K562 (cell line): Measurements from ENCODE around the gene CCDC136. TPM values are rescaled to one million over a fixed set of nuclear protein-coding genes. Genes with fewer than 3 reads are reported as not detected.

Source experiments
- DMBX1 ChIP-seq: fragments of 250-450 bp; sonication (Bioruptor Pico); IDR thresholded peaks from 2 replicates; pipeline ENCODE4 v1.8.0; 2022; ENCODE audit warnings: inconsistent platforms, mild to moderate bottlenecking, moderate library complexity, borderline replicate concordance
- ELF2 ChIP-seq: fragments of 250-450 bp; sonication (Bioruptor Pico); IDR thresholded peaks from 2 replicates; pipeline ENCODE4 v1.5.0; 2021; ENCODE audit warnings: mild to moderate bottlenecking
- HDAC8 ChIP-seq: fragments of 450-650 bp; IDR thresholded peaks from 2 replicates; pipeline ENCODE4 v1.6.1; 2016; ENCODE audit warnings: mild to moderate bottlenecking, missing genetic modification characterization, moderate library complexity, missing compliant biosample characterization
- LARP7 ChIP-seq: fragments of 450-650 bp; IDR thresholded peaks from 2 replicates; pipeline ENCODE4 v1.6.1; 2016
- LCOR ChIP-seq: sonication (generic); formaldehyde crosslinking; IDR thresholded peaks from 2 replicates; pipeline ENCODE4 v1.8.0; 2022; ENCODE audit warnings: mild to moderate bottlenecking, missing genetic modification reagents
- MYNN ChIP-seq, 2 experiments: sonication (generic); formaldehyde crosslinking in 1 of 2; IDR thresholded peaks; 2 replicates each; pipeline versions ENCODE4 v1.5.0 to v1.6.1; 2016 to 2020; ENCODE audit warnings: antibody characterized with exemption in 1 of 2, missing genetic modification reagents in 1 of 2
- NRF1 ChIP-seq, 2 experiments: fragments of 450-650 bp; IDR thresholded peaks in 1 of 2; conservative IDR thresholded peaks in 1 of 2; 2 replicates each; pipeline ENCODE4 v1.6.1; 2014; ENCODE audit warnings: mild to moderate bottlenecking in 2 of 2
- RBM39 ChIP-seq: fragments of 200-400 bp; formaldehyde crosslinking; optimal IDR thresholded peaks from 2 replicates; pipeline ENCODE3; 2018; ENCODE audit warnings: low read depth, low read length
- SAFB ChIP-seq: fragments of 200-400 bp; formaldehyde crosslinking; IDR thresholded peaks from 2 replicates; pipeline ENCODE4 v1.6.1; 2017; ENCODE audit warnings: low read depth, low read length, borderline replicate concordance
- TEAD2 ChIP-seq: fragments of 450-650 bp; IDR thresholded peaks from 2 replicates; pipeline ENCODE4 v1.6.1; 2016; ENCODE audit warnings: missing genetic modification characterization, control low read depth, missing compliant biosample characterization
- TEAD4 ChIP-seq, 2 experiments: sonication (generic) in 1 of 2; formaldehyde crosslinking in 1 of 2; IDR thresholded peaks; 2 replicates each; pipeline versions ENCODE4 v1.6.1 to v1.8.0; 2012 to 2022; ENCODE audit warnings: borderline replicate concordance in 1 of 2, inconsistent platforms in 1 of 2, low read length in 1 of 2, mild to moderate bottlenecking in 1 of 2, missing genetic modification reagents in 1 of 2
- ZC3H11A ChIP-seq: IDR thresholded peaks from 2 replicates; pipeline ENCODE4 v1.6.1; 2012; ENCODE audit warnings: low read depth, low read length, improper control_type of control experiment
- ZC3H4 ChIP-seq: sonication (generic); formaldehyde crosslinking; IDR thresholded peaks from 2 replicates; pipeline ENCODE4 v1.9.0; 2021; ENCODE audit warnings: missing genetic modification reagents, borderline replicate concordance
- ZC3H8 ChIP-seq: fragments of 450-650 bp; IDR thresholded peaks from 2 replicates; pipeline ENCODE4 v1.6.1; 2017
- ZZZ3 ChIP-seq: fragments of 450-650 bp; IDR thresholded peaks from 2 replicates; pipeline ENCODE4 v1.6.1; 2016; ENCODE audit warnings: antibody characterized with exemption, mild to moderate bottlenecking, moderate library complexity
- polyA plus RNA-seq, 8 experiments: library from polyadenylated mRNA; depleted of rRNA in 4 of 8; stranded (reverse) in 5 of 8; unstranded in 3 of 8; fragments of >200 nt; fragmentation: Nextera tagmentation in 2 of 8; fragmentation: Illumina TruSeq in 1 of 8; extraction: Ambion mirVana in 2 of 8; extraction: Trizol in 1 of 8; gene quantifications; 2 replicates each; pipeline versions ENCODE4 v1.2.1 to v1.2.3, GENCODE V29; 2011 to 2014; ENCODE audit warnings: inconsistent platforms in 1 of 8, missing spikeins in 1 of 8
- total RNA-seq, 7 experiments: library from RNA; depleted of rRNA in 6 of 7; stranded (reverse); fragments of >200 nt in 6 of 7; fragmentation: Illumina TruSeq in 2 of 7; extraction: Trizol in 2 of 7; gene quantifications; 2 replicates each; pipeline versions ENCODE4 v1.2.1 to v1.2.3, GENCODE V29; 2011 to 2021; ENCODE audit warnings: low replicate concordance in 1 of 7
- TF ChIP-seq, protein P1 (sequence below): fragments of 450-650 bp; IDR thresholded peaks from 2 replicates; pipeline ENCODE4 v1.6.1; 2016; ENCODE audit warnings: missing biosample characterization, missing genetic modification characterization
- TF ChIP-seq, protein P2 (sequence below): fragments of 250-450 bp; sonication (Bioruptor Pico); IDR thresholded peaks from 2 replicates; pipeline ENCODE4 v1.5.1; 2021; ENCODE audit warnings: mild to moderate bottlenecking
- TF ChIP-seq, protein P3 (sequence below): sonication (generic); formaldehyde crosslinking; IDR thresholded peaks from 2 replicates; pipeline ENCODE4 v1.8.0; 2022; ENCODE audit warnings: missing genetic modification reagents, mild to moderate bottlenecking, borderline replicate concordance
- TF ChIP-seq, protein P4 (sequence below): sonication (generic); formaldehyde crosslinking; IDR thresholded peaks from 2 replicates; pipeline ENCODE4 v1.8.1; 2023; ENCODE audit warnings: mild to moderate bottlenecking, missing genetic modification reagents

The CCDC136 gene
- total and polyA plus RNA-seq, 9 of the 15 experiments (the other 6 are each of a cell fraction or from before 2014, with no cell fraction given): 2.4 to 40.8 (median 26.5) TPM

DNA sequence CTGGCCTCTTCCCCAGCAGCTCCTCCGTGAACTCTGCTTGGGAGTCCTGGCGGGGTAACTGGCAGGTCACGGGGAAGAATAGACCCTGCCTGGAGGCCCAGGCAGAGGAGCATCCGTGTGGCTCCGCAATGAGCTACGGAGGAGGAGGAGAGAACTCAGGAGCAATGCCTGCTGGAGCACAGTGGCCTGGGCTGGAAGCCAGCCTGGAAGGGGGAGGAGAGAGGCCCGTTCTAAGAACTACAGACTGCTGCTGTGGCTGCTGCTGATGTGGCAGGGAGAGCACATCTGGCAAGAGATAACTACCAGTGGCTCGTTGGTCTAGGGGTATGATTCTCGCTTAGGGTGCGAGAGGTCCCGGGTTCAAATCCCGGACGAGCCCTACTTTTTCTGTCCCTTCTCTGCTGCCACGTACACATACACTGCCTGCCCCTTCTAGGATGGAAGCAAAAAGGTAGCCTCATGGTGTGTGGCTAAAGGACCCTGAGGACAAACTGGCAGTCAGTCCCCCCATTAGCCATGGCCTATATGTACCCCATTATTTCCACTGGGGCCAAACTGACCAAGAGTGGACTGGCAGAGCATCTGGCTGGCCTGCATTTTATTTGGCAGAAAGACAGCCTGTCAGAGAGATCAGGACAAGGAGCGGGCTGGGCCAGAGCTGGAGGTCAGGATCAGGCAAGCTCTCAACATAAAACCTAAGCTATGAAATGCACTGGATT is 8.5 kb upstream of the CCDC136 start (continued):
- peak; percentile 81; the same call in 1 of the 2 replicates for TF ChIP-seq MYNN (IDR thresholded peaks at IDR 0.05)
- no peak for TF ChIP-seq MYNN (CRISPR knock-in tag; IDR thresholded peaks at IDR 0.05)
- no peak for TF ChIP-seq ZC3H4
- TF ChIP-seq NRF1 (conservative IDR thresholded peaks at IDR 0.05 in 1 of 2, IDR thresholded peaks at IDR 0.05 in 1 of 2): peak; percentile 26 to 32; a peak in 3 of 4 replicates
- TF ChIP-seq, protein P1, sequence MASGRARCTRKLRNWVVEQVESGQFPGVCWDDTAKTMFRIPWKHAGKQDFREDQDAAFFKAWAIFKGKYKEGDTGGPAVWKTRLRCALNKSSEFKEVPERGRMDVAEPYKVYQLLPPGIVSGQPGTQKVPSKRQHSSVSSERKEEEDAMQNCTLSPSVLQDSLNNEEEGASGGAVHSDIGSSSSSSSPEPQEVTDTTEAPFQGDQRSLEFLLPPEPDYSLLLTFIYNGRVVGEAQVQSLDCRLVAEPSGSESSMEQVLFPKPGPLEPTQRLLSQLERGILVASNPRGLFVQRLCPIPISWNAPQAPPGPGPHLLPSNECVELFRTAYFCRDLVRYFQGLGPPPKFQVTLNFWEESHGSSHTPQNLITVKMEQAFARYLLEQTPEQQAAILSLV (tag): 0 out of 2 replicates have a peak, but pooled peaks have one; percentile 42
- TF ChIP-seq RBM39: peak; percentile 97
- TF ChIP-seq TEAD2 (tag): 0 out of 2 replicates have a peak, but pooled peaks have one; percentile 18
- TF ChIP-seq ZZZ3: no peak
- TF ChIP-seq ELF2 (CRISPR knock-in tag): no peak
- peak; percentile 73; the same call in 1 of the 2 replicates for TF ChIP-seq ZC3H8
- TF ChIP-seq ZC3H11A: no peak
- peak; percentile 89 for TF ChIP-seq TEAD4 (IDR thresholded peaks at IDR 0.05; ENCODE audit: low read length)
- TF ChIP-seq TEAD4 (CRISPR knock-in tag; IDR thresholded peaks at IDR 0.05; ENCODE audit: borderline replicate concordance): no peak
- TF ChIP-seq, protein P2, sequence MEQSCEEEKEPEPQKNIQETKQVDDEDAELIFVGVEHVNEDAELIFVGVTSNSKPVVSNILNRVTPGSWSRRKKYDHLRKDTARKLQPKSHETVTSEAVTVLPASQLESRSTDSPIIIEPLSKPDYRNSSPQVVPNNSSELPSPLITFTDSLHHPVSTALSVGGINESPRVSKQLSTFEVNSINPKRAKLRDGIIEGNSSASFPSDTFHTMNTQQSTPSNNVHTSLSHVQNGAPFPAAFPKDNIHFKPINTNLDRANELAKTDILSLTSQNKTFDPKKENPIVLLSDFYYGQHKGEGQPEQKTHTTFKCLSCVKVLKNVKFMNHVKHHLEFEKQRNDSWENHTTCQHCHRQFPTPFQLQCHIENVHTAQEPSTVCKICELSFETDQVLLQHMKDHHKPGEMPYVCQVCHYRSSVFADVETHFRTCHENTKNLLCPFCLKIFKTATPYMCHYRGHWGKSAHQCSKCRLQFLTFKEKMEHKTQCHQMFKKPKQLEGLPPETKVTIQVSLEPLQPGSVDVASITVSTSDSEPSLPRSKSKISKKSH (CRISPR knock-in tag): no peak
- no peak; the same call in 1 of the 2 replicates for TF ChIP-seq LCOR
- TF ChIP-seq, protein P3, sequence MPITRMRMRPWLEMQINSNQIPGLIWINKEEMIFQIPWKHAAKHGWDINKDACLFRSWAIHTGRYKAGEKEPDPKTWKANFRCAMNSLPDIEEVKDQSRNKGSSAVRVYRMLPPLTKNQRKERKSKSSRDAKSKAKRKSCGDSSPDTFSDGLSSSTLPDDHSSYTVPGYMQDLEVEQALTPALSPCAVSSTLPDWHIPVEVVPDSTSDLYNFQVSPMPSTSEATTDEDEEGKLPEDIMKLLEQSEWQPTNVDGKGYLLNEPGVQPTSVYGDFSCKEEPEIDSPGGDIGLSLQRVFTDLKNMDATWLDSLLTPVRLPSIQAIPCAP (CRISPR knock-in tag): 0 out of 2 replicates have a peak, but pooled peaks have one; percentile 31
- TF ChIP-seq SAFB: no peak
- TF ChIP-seq DMBX1 (CRISPR knock-in tag): peak; percentile 83; the same call in 1 of the 2 replicates
- TF ChIP-seq, protein P4, sequence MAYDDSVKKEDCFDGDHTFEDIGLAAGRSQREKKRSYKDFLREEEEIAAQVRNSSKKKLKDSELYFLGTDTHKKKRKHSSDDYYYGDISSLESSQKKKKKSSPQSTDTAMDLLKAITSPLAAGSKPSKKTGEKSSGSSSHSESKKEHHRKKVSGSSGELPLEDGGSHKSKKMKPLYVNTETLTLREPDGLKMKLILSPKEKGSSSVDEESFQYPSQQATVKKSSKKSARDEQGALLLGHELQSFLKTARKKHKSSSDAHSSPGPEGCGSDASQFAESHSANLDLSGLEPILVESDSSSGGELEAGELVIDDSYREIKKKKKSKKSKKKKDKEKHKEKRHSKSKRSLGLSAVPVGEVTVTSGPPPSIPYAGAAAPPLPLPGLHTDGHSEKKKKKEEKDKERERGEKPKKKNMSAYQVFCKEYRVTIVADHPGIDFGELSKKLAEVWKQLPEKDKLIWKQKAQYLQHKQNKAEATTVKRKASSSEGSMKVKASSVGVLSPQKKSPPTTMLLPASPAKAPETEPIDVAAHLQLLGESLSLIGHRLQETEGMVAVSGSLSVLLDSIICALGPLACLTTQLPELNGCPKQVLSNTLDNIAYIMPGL: peak; percentile 97
- peak; percentile 88; the same call in 1 of the 2 replicates for TF ChIP-seq HDAC8
- TF ChIP-seq LARP7: peak; percentile 15; the same call in 1 of the 2 replicates
